ENCODE data around the gene CTNND1.
"Not testable (repeated sequence)": the region's sequence is repeated elsewhere in the genome, so short reads cannot be mapped to it uniquely, and the experiment has no call there.

GRCh38 chr11:57838609-57839008 lies 77.0 kb downstream of the CTNND1 start:
- not testable (repeated sequence) for TF ChIP-seq CTCF, POLR2AphosphoS5, POLR2A (IDR thresholded peaks at IDR 0.05)
